ENCODE results near the gene SDK1. TPM values are rescaled to one million over a fixed set of nuclear protein-coding genes. Genes with fewer than 3 reads are reported as not detected.

SDK1 gene
- total RNA-seq, 1 donor from 2014 or later = 5.4 TPM

- Mint-ChIP-seq H3K9me3 (ENCODE audit: unreplicated experiment) (no peaks in the 10 kb centered on the region), H3K36me3 (ENCODE audit: unreplicated experiment) (no peaks in the 10 kb centered on the region), H3K4me3 (ENCODE audit: unreplicated experiment) (no peak overlapping the region), H3K4me1 (ENCODE audit: unreplicated experiment) (no peaks in the 10 kb centered on the region), H3K27me3 (ENCODE audit: unreplicated experiment) (no peaks in the 10 kb centered on the region), H3K27ac (ENCODE audit: unreplicated experiment) (no peak overlapping the region)
- DNase-seq (ENCODE audit: extremely low spot score, unreplicated experiment) = peak; percentile 66
- TF ChIP-seq CTCF (IDR thresholded peaks at IDR 0.05) = no peak
Observed at GRCh38 chr7:4072161-4072925, 771.3 kb downstream of the SDK1 start.

- no peaks in the 10 kb centered on the region for H3K9me3 Mint-ChIP-seq (ENCODE audit: unreplicated experiment)
- H3K36me3 Mint-ChIP-seq (ENCODE audit: unreplicated experiment) = no peaks in the 10 kb centered on the region
Observed at GRCh38 chr7:4073052-4073451, 772.0 kb downstream of the SDK1 start.

GRCh38 chr7:4073750-4074149 is 772.7 kb downstream of the SDK1 start:
- no peak for TF ChIP-seq CTCF (IDR thresholded peaks at IDR 0.05)
- DNase-seq (ENCODE audit: extremely low spot score, unreplicated experiment) = peak; percentile 42
- no peaks in the 10 kb centered on the region for H3K36me3 Mint-ChIP-seq (ENCODE audit: unreplicated experiment)
- H3K27me3 Mint-ChIP-seq (ENCODE audit: unreplicated experiment) = no peaks in the 10 kb centered on the region
- no peaks in the 10 kb centered on the region for H3K4me1 Mint-ChIP-seq (ENCODE audit: unreplicated experiment)
- H3K4me3 Mint-ChIP-seq (ENCODE audit: unreplicated experiment) = no peak overlapping the region
- H3K27ac Mint-ChIP-seq (ENCODE audit: unreplicated experiment) = no peak overlapping the region
- no peaks in the 10 kb centered on the region for H3K9me3 Mint-ChIP-seq (ENCODE audit: unreplicated experiment)

More at GRCh38 chr7:4073052-4073451, 772.0 kb downstream of the SDK1 start:
- Mint-ChIP-seq H3K27ac (ENCODE audit: unreplicated experiment) (no peak overlapping the region), H3K4me3 (ENCODE audit: unreplicated experiment) (no peak overlapping the region), H3K27me3 (ENCODE audit: unreplicated experiment) (no peaks in the 10 kb centered on the region), H3K4me1 (ENCODE audit: unreplicated experiment) (no peaks in the 10 kb centered on the region)
- TF ChIP-seq CTCF (IDR thresholded peaks at IDR 0.05) = no peak
- peak; percentile 63 for DNase-seq (ENCODE audit: extremely low spot score, unreplicated experiment)

GRCh38 chr7:4074407-4074806 is 773.4 kb downstream of the SDK1 start:
- H3K4me3 Mint-ChIP-seq (ENCODE audit: unreplicated experiment) = no peak overlapping the region
- H3K36me3 Mint-ChIP-seq (ENCODE audit: unreplicated experiment) = no peaks in the 10 kb centered on the region
- H3K27me3 Mint-ChIP-seq (ENCODE audit: unreplicated experiment) = no peaks in the 10 kb centered on the region
- no peak overlapping the region for H3K27ac Mint-ChIP-seq (ENCODE audit: unreplicated experiment)
- H3K9me3 Mint-ChIP-seq (ENCODE audit: unreplicated experiment) = no peaks in the 10 kb centered on the region
- no peaks in the 10 kb centered on the region for H3K4me1 Mint-ChIP-seq (ENCODE audit: unreplicated experiment)
- DNase-seq (ENCODE audit: extremely low spot score, unreplicated experiment) = peak; percentile 78
- TF ChIP-seq CTCF (IDR thresholded peaks at IDR 0.05) = no peak

- H3K36me3 Mint-ChIP-seq (ENCODE audit: unreplicated experiment) = no peaks in the 10 kb centered on the region
- H3K4me3 Mint-ChIP-seq (ENCODE audit: unreplicated experiment) = no peak overlapping the region
- no peaks in the 10 kb centered on the region for H3K4me1 Mint-ChIP-seq (ENCODE audit: unreplicated experiment)
- no peak for TF ChIP-seq CTCF (IDR thresholded peaks at IDR 0.05)
- no peaks in the 10 kb centered on the region for H3K27me3 Mint-ChIP-seq (ENCODE audit: unreplicated experiment)
- H3K9me3 Mint-ChIP-seq (ENCODE audit: unreplicated experiment) = no peaks in the 10 kb centered on the region
- no peak overlapping the region for H3K27ac Mint-ChIP-seq (ENCODE audit: unreplicated experiment)
- DNase-seq (ENCODE audit: extremely low spot score, unreplicated experiment) = peak; percentile 65
Observed at GRCh38 chr7:4074994-4075393, 773.9 kb downstream of the SDK1 start.

Data from osteocyte (in vitro differentiated cells).